ENCODE results near the gene PNMA6A. TPM values are rescaled to one million over a fixed set of nuclear protein-coding genes. Genes with fewer than 3 reads are reported as not detected.

The PNMA6A gene
- total and polyA plus RNA-seq, 2 of the 13 experiments (the other 11 are each of a cell fraction or from before 2014, with no cell fraction given), result 0.11 to 0.66 TPM

DNA sequence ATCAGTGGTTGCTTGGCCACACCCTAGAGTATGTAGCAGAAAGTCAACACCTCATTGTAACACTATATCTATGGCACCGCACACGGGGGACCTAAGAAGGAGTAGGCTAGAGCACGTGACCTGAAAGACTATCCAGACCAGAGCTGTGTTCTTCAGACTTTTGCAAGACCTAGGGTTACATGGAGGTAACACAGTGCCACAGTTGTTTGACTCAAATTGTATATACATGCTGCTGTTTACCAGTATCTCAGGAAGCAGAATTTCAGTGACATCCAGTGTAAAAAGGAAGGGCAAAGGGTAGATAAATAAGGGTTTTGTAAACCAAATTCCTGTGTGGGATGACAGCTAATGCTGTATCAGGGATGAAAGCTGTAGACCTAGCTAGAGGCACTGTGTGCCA lies 30.2 kb downstream of the PNMA6A start (continued):
- TF ChIP-seq, protein P1, sequence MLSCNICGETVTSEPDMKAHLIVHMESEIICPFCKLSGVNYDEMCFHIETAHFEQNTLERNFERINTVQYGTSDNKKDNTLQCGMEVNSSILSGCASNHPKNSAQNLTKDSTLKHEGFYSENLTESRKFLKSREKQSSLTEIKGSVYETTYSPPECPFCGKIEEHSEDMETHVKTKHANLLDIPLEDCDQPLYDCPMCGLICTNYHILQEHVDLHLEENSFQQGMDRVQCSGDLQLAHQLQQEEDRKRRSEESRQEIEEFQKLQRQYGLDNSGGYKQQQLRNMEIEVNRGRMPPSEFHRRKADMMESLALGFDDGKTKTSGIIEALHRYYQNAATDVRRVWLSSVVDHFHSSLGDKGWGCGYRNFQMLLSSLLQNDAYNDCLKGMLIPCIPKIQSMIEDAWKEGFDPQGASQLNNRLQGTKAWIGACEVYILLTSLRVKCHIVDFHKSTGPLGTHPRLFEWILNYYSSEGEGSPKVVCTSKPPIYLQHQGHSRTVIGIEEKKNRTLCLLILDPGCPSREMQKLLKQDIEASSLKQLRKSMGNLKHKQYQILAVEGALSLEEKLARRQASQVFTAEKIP (CRISPR knock-in tag; IDR thresholded peaks at IDR 0.05; ENCODE audit: borderline replicate concordance), result no peak
- TF ChIP-seq U2AF1 (optimal IDR thresholded peaks at IDR 0.05; ENCODE audit: low read depth, low read length) (no peak), GATA4 (IDR thresholded peaks at IDR 0.05; ENCODE audit: borderline replicate concordance, low read depth) (no peak), TAF15 (IDR thresholded peaks at IDR 0.05; ENCODE audit: low read depth, low read length, poor library complexity, severe bottlenecking) (no peak), SKIL (CRISPR knock-in tag; IDR thresholded peaks at IDR 0.05; ENCODE audit: borderline replicate concordance) (no peak), SALL1 (CRISPR knock-in tag; IDR thresholded peaks at IDR 0.05) (peak; percentile 37; the same call in 1 of the 2 replicates), AGO2 (optimal IDR thresholded peaks at IDR 0.05; ENCODE audit: low read depth, low read length) (no peak), SP1 (IDR thresholded peaks at IDR 0.05) (no peak), SP1 (CRISPR knock-in tag; IDR thresholded peaks at IDR 0.05) (no peak), SPEN (CRISPR knock-in tag; IDR thresholded peaks at IDR 0.05; ENCODE audit: low read depth) (no peak), ZNF616 (CRISPR knock-in tag; IDR thresholded peaks at IDR 0.05; ENCODE audit: low read depth) (no peak), SIX1 (CRISPR knock-in tag; IDR thresholded peaks at IDR 0.05; ENCODE audit: borderline replicate concordance) (0 out of 2 replicates have a peak, but pooled peaks have one; percentile 17), HDAC6 (IDR thresholded peaks at IDR 0.05; ENCODE audit: low read depth, low read length) (no peak), IRX3 (CRISPR knock-in tag; IDR thresholded peaks at IDR 0.05; ENCODE audit: borderline replicate concordance, low read depth) (no peak), ZNF512 (CRISPR knock-in tag; IDR thresholded peaks at IDR 0.05) (no peak), ZBTB7B (CRISPR knock-in tag; IDR thresholded peaks at IDR 0.05) (no peak)
- TF ChIP-seq, protein P2, sequence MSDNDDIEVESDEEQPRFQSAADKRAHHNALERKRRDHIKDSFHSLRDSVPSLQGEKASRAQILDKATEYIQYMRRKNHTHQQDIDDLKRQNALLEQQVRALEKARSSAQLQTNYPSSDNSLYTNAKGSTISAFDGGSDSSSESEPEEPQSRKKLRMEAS (IDR thresholded peaks at IDR 0.05), result no peak; the same call in 1 of the 2 replicates
- TF ChIP-seq, protein P3, sequence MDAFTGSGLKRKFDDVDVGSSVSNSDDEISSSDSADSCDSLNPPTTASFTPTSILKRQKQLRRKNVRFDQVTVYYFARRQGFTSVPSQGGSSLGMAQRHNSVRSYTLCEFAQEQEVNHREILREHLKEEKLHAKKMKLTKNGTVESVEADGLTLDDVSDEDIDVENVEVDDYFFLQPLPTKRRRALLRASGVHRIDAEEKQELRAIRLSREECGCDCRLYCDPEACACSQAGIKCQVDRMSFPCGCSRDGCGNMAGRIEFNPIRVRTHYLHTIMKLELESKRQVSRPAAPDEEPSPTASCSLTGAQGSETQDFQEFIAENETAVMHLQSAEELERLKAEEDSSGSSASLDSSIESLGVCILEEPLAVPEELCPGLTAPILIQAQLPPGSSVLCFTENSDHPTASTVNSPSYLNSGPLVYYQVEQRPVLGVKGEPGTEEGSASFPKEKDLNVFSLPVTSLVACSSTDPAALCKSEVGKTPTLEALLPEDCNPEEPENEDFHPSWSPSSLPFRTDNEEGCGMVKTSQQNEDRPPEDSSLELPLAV (CRISPR knock-in tag; conservative IDR thresholded peaks at IDR 0.05; ENCODE audit: low read depth), result no peak
- TF ChIP-seq, protein P4, sequence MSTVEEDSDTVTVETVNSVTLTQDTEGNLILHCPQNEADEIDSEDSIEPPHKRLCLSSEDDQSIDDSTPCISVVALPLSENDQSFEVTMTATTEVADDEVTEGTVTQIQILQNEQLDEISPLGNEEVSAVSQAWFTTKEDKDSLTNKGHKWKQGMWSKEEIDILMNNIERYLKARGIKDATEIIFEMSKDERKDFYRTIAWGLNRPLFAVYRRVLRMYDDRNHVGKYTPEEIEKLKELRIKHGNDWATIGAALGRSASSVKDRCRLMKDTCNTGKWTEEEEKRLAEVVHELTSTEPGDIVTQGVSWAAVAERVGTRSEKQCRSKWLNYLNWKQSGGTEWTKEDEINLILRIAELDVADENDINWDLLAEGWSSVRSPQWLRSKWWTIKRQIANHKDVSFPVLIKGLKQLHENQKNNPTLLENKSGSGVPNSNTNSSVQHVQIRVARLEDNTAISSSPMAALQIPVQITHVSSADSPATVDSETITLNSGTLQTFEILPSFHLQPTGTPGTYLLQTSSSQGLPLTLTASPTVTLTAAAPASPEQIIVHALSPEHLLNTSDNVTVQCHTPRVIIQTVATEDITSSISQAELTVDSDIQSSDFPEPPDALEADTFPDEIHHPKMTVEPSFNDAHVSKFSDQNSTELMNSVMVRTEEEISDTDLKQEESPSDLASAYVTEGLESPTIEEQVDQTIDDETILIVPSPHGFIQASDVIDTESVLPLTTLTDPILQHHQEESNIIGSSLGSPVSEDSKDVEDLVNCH (CRISPR knock-in tag; IDR thresholded peaks at IDR 0.05), result no peak
